ACHN (cell line): ENCODE results near the gene SNRNP35.
"Not testable (repeated sequence)": the region's sequence is repeated elsewhere in the genome, so short reads cannot be mapped to it uniquely, and the experiment has no call there.

Experiments used
- DNase-seq: peaks from one replicate; pipeline ENCODE4 v3.0.0-alpha.2; 2015
- in situ Hi-C: cut with HindIII; loops from 2 replicates; pipeline ENCODE4 v1.10.0; 2017; ENCODE audit warnings: low sequenced_read_pairs, low pct_ligation_motif_present, low pct_unique_long_range_greater_than_20kb

SNRNP35 gene

DNA sequence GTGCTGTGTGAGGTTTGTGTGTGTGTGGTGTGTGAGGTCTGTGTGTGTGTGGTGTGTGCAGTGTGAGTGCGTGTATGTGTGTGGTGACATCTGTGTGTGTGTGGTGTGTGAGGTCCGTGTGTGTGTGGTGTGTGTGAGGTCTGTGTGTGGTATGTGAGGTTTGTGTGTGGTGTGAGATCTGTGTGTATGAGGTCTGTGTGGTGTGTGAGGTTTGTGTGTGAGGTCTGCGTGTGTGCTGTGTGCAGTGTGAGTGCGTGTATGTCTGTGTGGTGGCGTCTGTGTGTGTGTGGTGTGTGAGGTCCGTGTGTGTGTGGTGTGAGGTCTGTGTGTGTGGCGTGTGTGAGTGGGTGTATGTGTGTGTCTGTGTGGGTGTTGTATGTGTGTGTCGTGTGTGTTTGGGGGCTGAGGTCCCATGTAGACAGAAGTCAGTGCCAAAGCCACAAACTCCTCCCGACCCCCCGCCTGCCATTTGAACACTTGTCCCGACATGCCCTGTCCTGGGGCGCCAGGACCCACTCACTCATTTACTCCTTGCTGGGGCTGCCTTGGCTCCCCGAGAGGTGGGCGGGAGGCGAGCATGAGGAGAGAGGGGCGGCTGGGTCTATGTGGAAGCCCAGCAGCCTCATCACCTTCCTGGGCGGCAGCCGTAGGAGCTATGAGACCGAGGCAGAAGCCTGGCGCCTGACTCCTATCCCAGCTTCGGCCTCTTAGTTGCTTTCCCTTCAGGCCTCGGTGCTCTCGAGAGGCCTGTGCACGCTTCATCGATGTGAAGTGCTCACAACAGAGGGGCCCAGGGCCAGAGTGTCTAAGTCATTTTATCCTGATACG is 55.1 kb downstream of the SNRNP35 start:
- DNase-seq, result no peak
- in situ Hi-C loops, result no loop called here

DNA sequence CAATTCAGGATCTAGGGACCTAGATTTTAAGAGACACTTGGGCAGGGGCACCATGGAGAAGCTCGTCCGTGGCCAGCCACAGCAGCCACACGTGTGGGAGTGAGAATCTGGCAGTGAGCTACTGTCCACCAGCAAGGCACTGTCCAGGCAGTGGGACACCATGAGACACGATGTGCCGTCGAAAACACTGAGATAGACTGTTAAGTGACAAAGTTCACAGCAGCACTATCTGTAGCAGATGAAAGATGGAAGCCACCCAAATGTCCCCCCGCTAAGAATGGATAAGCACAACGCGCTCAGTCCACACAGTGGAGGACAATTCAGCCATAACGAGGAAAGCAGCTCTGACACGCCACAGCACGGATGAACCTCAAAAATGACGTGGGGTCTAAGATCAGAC is 55.9 kb downstream of the SNRNP35 start:
- no peak for DNase-seq
- in situ Hi-C loops, result no loop called here

DNA sequence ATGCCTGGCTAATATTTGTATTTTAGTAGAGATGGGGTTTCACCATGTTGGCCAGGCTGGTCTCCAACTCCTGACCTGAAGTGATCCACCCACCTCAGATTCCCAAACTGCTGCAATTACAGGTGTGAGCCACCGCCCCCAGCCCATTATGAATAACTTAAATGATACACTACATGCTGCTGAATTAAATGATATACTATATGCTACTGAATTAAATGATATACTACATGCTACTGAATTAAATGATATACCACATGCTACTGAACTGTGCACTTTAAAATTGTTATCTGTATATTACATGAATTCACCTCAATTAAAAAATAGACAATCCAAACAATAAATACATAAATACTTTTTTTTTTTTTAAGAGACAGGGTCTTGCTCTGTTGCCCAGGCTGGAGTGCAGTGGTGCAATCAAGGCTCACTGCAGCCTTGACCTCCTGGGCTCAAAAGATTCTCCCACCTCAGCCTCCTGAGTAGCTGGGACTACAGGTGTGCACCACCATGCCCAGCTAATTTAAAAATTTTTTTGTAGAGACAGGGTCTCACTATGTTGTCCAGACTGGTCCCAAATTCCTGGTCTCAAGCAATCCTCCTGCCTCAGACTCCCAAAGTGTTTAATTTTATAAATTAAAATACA is 56.8 kb downstream of the SNRNP35 start:
- DNase-seq, in situ Hi-C loops: not testable (repeated sequence)

DNA sequence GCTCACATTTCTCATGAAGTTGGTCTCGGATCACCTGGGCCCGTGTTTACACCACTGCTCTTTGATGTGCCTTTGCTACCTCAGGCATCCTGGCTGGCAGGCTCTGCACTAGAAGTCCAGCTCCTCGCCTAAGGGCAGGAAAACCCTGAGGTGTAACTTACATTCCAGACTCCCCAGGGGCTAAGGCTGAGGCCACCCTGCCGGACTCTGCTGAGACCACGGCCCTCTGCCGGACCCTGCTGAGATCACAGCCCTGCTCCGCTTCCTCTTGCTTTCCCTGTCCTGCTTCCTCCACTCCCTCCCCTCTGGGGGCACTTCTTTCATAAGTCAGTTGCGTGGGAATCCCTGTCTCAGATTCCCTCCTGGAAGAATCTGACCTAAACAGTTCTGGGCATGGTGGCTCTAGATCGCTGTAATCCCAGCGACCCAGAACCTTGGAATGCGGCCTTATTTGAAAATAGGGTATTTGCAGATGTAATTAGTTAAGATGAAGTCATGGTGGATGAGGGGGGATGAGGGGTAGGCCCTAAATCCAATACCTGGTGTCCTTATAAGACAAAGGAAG is 58.4 kb downstream of the SNRNP35 start:
- no peak for DNase-seq
- in situ Hi-C loops, result no loop called here
